Omental fat pad (tissue), 4 donors: Measurements from ENCODE around the gene RACGAP1. TPM values are rescaled to one million over a fixed set of nuclear protein-coding genes. Genes with fewer than 3 reads are reported as not detected.

Source experiments
- ATAC-seq: fragments of 150-250 bp; one replicate; pipeline ENCODE4 v1.9.1; 2016; ENCODE audit warnings: mild to moderate bottlenecking, moderate library complexity; ENCODE audit not compliant: low FRiP score
- DNase-seq: peaks from one replicate; pipeline ENCODE4 v3.0.0-alpha.2; 2019; ENCODE audit warnings: low spot score
- CTCF ChIP-seq, 3 donors: fragments of 450-650 bp; IDR thresholded peaks; one replicate each; pipeline ENCODE4 v1.5.1; 2016 to 2017; ENCODE audit warnings: antibody characterized with exemption in 3 of 3, mild to moderate bottlenecking in 3 of 3, moderate library complexity in 2 of 3
- total RNA-seq, 4 donors: library from RNA; depleted of rRNA; stranded (reverse); fragments of >200 nt; gene quantifications; one replicate each; pipeline ENCODE4 v1.1.0, GENCODE V29; 2016

Gene RACGAP1
- total RNA-seq, 4 donors from 2014 or later: 5.2 to 15.3 (median 8.5) TPM

DNA sequence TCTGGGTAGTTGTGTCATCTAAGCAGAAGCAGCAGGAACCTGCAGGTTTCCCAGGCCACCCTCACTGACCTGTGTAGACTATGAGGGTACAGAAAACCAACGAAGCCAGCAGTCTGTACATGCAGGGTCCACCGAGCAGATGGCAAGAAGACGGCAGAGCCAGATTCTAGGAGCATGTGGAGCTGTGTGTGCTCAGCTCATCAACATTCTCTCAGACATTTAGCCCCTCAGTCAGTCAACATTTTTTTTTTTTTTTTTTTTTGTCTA, 24.8 kb upstream of the RACGAP1 start:
- ATAC-seq (no peak), DNase-seq (no peak)
- TF ChIP-seq CTCF (IDR thresholded peaks at IDR 0.05): no peak

DNA sequence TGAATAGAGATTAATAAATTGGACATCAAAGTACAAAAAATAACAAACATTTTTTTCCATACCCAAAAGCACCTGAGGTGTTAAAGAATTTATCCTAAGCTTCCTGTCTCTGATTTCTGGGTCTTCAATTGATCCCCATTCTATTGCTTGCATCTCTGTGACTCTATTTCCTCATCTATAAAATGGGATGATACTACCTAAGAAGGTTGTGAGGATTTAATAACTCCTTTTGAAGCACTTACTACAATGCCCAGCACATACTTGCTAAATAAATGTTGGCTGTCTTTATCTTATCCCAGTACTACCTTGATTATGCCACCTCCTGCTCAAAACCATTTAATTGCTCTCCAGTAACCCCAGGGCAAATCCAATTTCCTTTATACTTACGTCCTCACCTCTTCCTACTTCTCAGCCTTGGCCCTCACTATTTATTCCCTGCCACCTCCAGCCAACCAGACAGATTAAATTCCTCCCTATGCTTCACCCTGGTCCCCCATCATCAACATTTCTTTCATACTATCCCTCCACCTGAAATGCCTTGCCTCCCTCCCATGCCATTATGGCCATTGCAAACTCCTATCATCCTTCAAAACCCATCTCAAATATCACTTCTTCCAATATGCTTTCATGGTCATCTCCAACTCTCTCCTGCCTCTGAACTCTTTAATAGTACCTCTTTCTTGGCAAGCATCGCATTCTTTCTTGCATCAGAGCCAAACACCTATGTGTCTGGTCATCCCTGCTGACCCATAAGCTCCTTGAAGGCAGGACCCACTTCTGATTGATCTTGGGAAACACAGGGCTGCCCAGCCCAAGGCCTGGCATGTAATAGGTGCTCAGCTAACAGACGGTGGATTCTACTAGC, 24.2 kb upstream of the RACGAP1 start:
- no peak for ATAC-seq
- no peak for DNase-seq
- no peak for TF ChIP-seq CTCF (IDR thresholded peaks at IDR 0.05)

GRCh38 chr12:50047693-50048250, 22.5 kb upstream of the RACGAP1 start:
- no peak for ATAC-seq
- no peak for DNase-seq

DNA sequence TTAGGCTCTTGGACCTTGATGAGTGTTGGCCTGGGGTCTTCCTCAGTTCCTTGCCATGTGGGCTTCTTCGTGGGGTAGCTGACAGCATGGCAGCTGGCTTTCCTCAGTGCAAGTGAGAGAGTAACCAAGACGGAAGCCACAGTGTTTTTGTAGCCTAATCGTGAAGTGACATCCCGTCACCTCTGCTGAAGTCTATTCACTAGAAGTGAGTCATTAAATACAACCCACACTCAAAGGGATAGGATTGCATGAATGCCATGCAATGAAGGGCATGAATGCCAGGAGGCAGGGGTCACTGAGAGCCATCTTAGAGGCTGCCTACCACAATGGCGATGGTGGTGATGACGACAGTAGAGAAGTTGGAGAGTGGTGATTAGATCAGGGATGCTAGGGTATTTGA, 18.6 kb upstream of the RACGAP1 start:
- DNase-seq (no peak), ATAC-seq (no peak)
- no peak for TF ChIP-seq CTCF (IDR thresholded peaks at IDR 0.05)

More at GRCh38 chr12:50047693-50048250, 22.5 kb upstream of the RACGAP1 start:
- no peak for TF ChIP-seq CTCF (IDR thresholded peaks at IDR 0.05)

GRCh38 chr12:50043308-50043707, 18.0 kb upstream of the RACGAP1 start:
- DNase-seq: no peak
- TF ChIP-seq CTCF (IDR thresholded peaks at IDR 0.05): no peak
- ATAC-seq: no peak

- DNase-seq (no peak), ATAC-seq (no peak)
- TF ChIP-seq CTCF (IDR thresholded peaks at IDR 0.05): no peak
These were observed 17.4 kb upstream of the RACGAP1 start for GRCh38 chr12:50042693-50043092.

- ATAC-seq: no peak
- DNase-seq: no peak
- no peak for TF ChIP-seq CTCF (IDR thresholded peaks at IDR 0.05)
These were observed 16.7 kb upstream of the RACGAP1 start for GRCh38 chr12:50041962-50042361.
